Superior temporal gyrus (tissue), 1 donor: ENCODE data around the gene FAM149A.

Experiments used
- DNase-seq: peaks from one replicate; pipeline ENCODE4 v3.0.0-alpha.2; 2016; ENCODE audit errors: extremely low spot score

FAM149A gene

DNA sequence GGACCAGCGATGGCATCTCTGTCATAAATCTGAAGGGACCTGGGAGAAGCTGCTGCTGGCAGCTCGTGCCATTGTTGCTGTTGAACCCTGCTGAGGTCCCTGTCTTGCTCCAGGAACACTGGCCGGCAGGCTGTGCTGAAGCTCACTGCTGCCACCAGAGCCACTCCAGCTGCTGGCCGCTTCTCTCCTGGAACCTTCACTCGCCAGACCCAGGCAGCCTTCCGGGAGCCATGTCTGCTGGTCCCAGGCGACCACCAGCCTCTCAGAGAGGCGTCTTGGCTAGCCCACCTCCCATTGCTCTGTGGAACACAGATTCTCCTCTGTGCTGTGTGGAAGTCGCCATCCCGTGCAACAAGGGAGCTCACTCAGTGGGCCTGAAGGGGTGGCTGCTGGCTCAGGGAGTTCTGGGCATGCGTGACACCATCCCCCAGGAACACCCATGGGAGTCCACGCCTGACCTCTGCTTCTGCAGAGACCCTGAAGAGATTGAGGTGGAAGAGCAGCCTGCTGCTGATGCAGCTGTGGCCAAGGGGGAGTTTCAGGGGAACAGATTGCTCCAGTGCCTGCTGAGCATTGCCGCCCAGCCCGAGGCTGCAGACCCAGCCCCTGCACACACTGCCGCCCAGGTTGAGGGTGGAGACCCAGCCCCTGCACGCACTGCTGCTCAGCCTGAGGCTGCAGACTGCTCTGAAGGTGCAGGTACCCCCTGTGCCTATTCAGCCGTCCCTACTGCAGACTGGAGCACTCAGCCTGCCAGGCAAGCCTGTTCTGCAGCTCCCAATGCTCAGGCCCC, 53.7 kb downstream of the FAM149A start:
- no peak for DNase-seq

GRCh38 chr4:186158966-186159365, 54.5 kb downstream of the FAM149A start:
- no peak for DNase-seq

GRCh38 chr4:186159613-186160012, 55.1 kb downstream of the FAM149A start:
- DNase-seq = no peak

DNA sequence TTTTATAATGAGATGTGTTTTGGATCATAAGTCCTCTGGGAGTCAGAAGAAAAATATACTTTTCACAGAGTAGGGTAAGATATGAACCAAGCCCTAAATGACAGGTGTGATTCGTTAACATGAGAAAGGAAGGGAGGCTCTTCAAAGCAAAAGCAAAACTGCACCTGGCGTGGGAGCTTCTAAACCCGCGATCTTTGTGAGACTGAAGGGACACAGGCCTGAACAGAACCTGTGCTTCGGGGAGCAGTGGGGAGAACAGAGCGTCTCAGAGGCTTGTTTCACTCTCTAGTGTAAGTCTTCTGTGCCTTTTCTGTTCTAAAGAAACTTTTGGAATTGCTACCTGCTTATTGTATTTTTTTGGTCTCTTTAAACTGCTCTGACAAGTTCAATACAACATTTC, 56.6 kb downstream of the FAM149A start:
- DNase-seq = no peak

- no peak for DNase-seq
Observed at GRCh38 chr4:186166852-186167512, 62.5 kb downstream of the FAM149A start.

DNA sequence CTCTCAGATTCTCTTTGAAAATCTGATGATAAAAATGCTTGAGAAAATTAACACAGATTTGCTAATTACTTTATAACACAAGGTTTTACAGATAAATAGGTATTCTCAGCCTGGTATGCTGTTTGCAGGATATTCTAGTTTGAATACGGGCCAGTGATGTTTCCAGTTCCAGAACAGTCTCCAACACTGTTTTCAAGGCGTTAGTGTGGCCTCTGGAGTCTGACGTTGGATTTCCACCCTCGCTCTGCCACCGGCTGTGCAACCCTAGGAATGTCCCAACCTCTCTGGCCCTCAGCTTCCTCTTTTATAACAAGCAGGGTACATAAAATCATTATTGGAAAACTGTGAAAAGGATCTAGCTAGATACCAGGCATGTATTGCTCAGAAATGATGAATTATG, 63.1 kb downstream of the FAM149A start:
- no peak for DNase-seq

DNA sequence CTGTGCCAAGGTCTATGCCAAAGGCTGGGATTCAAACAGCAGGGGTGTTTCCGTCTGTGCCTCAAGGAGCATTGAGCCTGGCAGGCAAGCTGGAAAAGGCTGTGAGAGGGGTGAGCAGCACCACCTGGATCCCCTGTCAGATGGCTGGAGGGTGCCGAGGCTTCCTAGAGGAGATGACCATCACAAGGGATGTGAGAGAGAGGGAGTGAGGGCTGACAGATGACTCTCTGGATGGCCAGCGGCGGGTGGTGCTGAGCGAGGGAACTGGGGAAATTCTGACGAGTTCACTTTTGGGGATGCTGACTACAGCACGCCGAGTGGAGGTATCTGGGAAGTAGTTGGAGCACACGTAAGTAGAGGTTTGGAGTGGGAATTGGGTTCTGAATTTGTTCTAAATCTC, 64.2 kb downstream of the FAM149A start:
- no peak for DNase-seq

- DNase-seq = no peak
Observed at GRCh38 chr4:186169333-186169944, 64.9 kb downstream of the FAM149A start.

GRCh38 chr4:186169945-186170802, 65.7 kb downstream of the FAM149A start:
- DNase-seq = no peak

DNA sequence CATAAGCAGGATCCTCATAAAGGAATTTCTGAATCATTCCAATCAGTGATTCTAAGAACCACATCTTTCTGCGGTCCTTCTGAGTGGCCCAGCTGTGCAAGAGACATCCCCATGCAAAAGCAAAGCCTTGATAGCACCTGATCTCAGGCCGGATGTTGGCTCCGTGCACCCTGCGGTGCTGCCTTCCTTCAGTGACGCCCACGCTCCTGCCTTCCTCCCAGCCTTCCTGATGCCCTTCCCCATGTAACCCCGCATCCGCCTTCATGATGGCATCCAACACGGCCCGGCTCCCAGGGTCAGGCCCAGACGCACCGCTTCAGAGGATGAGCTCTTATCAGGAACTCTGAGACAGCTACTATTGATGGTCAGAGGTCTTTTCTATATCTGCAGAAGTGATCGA, 66.5 kb downstream of the FAM149A start:
- no peak for DNase-seq

DNA sequence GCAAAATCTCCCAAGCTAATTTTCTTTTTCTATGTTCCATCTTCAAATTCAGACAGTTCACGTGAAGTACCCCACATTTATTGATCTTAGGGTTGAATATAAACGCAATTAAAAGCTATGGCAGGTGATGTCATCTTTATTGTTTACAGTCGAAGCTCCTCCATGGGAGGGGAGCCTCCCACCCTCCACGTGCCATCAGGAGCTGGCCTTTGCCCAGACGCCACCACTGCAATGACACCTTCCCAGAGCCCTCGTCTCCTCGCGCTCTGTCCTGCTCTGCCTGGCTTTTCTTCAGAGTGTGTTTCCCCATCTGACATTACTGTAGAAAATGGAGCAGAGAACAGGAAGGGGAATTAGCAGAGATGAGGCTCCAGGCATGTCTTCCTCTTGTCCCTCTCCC, 68.0 kb downstream of the FAM149A start:
- DNase-seq = no peak

GRCh38 chr4:186188107-186188506, 83.6 kb downstream of the FAM149A start:
- no peak for DNase-seq

GRCh38 chr4:186189656-186190055, 85.2 kb downstream of the FAM149A start:
- no peak for DNase-seq

- DNase-seq = peak; percentile 55
Observed at GRCh38 chr4:186190581-186191199, 86.2 kb downstream of the FAM149A start.

DNA sequence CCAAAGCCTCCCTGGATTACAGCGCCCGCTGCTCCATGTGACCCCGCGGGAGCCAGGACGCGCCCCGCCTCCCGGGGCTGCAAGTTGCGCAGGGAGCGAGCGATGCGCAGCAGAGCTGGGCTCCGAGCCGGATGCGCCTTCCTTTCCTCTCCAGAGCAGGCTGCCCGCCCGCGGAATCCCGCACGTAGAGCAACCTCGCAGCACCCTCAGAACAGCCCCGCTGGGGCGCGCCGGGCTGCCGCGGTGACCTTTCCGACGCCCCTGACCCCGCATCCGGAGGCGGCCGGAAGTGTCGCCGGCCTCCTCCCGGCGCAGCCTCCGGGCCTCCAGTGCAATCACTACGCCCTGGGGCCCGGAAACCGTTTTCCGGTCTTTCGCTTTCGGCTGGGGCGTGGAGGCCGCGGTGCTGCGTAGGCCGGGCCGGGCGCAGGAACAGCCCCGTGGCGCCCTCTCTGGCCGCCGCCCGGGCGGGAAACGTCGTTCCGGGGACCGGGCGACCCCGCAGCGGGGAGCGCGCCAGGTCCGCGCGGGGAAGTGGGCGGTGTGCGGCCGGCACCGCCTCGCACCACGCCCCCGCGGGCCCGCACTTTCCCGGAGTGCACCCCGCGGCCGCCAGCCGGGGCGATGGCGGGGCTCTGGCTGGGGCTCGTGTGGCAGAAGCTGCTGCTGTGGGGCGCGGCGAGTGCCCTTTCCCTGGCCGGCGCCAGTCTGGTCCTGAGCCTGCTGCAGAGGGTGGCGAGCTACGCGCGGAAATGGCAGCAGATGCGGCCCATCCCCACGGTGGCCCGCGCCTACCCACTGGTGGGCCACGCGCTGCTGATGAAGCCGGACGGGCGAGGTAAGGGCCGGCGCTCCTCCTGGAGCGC, 86.9 kb downstream of the FAM149A start, which contains the start of gene CYP4V2:
CYP4V2 (plus strand) TSS at position 368 of the 866 bp plus-strand sequence; CDS start at position 625, 257 bp downstream.
- peak; percentile 77 for DNase-seq

- peak; percentile 76 for DNase-seq
Observed at GRCh38 chr4:186192066-186192612, 87.6 kb downstream of the FAM149A start.

DNA sequence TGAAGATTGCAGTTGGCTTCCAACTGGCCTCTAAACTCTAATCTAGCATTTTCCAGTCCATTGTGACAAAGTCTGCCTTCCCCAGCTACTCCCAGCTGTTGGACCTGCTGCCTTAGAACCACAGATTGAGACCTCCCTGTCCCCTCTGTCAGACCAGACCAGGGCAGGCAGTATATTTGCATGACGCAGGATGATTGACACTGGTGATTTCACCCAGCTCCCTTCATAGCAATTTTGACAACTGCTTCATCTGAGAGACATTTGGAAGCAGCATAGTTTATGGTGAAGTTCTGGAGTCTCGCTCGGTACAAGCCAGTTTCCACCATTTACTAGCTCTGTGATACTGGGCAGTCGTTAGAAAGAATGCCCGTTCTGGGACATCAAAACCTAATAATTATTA, 89.3 kb downstream of the FAM149A start:
- DNase-seq = no peak

DNA sequence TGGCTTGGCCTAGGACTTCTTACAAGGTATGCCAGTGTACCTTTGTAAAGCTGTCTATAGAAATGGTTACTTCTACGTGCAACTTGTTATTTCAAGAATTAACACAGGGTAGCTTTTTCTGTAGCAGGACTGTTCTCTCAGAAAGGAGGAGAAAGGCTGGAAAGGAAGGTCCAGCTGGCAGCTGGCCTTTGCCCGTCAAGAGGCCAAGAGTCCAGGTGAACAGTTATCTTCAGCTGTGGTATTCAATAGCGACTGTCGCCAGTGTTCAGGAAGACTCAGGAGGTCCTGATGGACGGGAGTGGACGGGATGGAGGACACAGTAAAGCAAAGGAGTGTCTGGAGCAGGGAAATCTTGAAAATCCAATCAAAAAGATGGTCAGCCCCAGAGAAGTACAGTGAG, 91.6 kb downstream of the FAM149A start:
- no peak for DNase-seq

GRCh38 chr4:186200516-186200915, 96.0 kb downstream of the FAM149A start:
- DNase-seq = peak; percentile 14

- no peak for DNase-seq
Observed at GRCh38 chr4:186201010-186201409, 96.5 kb downstream of the FAM149A start.
